ENCODE data around the gene SMAD9.

Gene SMAD9

GRCh38 chr13:36919833-36920615 is at the start of gene SMAD9:
SMAD9 (minus strand) TSS chr13:36920238; CDS start chr13:36879689, 40,549 bp downstream.
- Histone ChIP-seq H3K9ac (ENCODE audit: low read length) (no peak within 1 kb of the TSS), H2AFZ (ENCODE audit: low read depth, low read length) (no peak within 1 kb of the TSS), H3K27ac (ENCODE audit: low read length) (no peak within 1 kb of the TSS), H3K4me1 (ENCODE audit: low read length) (no peaks in the 10 kb centered on the region), H3K79me2 (ENCODE audit: low read length) (no peaks in the 10 kb centered on the region), H3K9me3 (ENCODE audit: insufficient read depth, low read length) (no peaks in the 10 kb centered on the region), H3K36me3 (replicated peaks; ENCODE audit: low read depth, low read length) (no peaks in the 10 kb centered on the region), H4K20me1 (ENCODE audit: insufficient read depth, low read length) (no peaks in the 10 kb centered on the region), H3K27me3 (ENCODE audit: low read depth, low read length) (0 out of 2 replicates have a peak, but pooled peaks cover 3% of the 10 kb centered on the region), H3K4me2 (ENCODE audit: low read length) (no peak within 1 kb of the TSS), H3K4me3 (ENCODE audit: low read length) (peak within 1 kb of the TSS; percentile 33; the same call in 1 of the 2 replicates)
- no peak for TF ChIP-seq EZH2phosphoT487 (IDR thresholded peaks at IDR 0.05; ENCODE audit: low read depth)
- no peak for TF ChIP-seq CTCF (IDR thresholded peaks at IDR 0.05; ENCODE audit: low read depth, low read length)

- no peak overlapping the region for H3K27ac ChIP-seq (ENCODE audit: low read length)
- no peaks in the 10 kb centered on the region for H4K20me1 ChIP-seq (ENCODE audit: insufficient read depth, low read length)
- H3K79me2 ChIP-seq (ENCODE audit: low read length) = no peaks in the 10 kb centered on the region
- H3K4me3 ChIP-seq (ENCODE audit: low read length) = no peak overlapping the region
- no peak overlapping the region for H3K9ac ChIP-seq (ENCODE audit: low read length)
- H3K27me3 ChIP-seq (ENCODE audit: low read depth, low read length) = no peaks in the 10 kb centered on the region
- no peak overlapping the region for H2AFZ ChIP-seq (ENCODE audit: low read depth, low read length)
- H3K4me1 ChIP-seq (ENCODE audit: low read length) = no peaks in the 10 kb centered on the region
- peaks cover 54% of the 10 kb centered on the region for H3K36me3 ChIP-seq (replicated peaks; ENCODE audit: low read depth, low read length)
- no peaks in the 10 kb centered on the region for H3K9me3 ChIP-seq (ENCODE audit: insufficient read depth, low read length)
- H3K4me2 ChIP-seq (ENCODE audit: low read length) = no peak overlapping the region
- TF ChIP-seq EZH2phosphoT487 (IDR thresholded peaks at IDR 0.05; ENCODE audit: low read depth) = no peak
- no peak for TF ChIP-seq CTCF (IDR thresholded peaks at IDR 0.05; ENCODE audit: low read depth, low read length)
These were observed 46.4 kb upstream of the SMAD9 start for GRCh38 chr13:36966404-36966803.

- Histone ChIP-seq H3K4me1 (ENCODE audit: low read length) (no peaks in the 10 kb centered on the region), H3K27ac (ENCODE audit: low read length) (no peak overlapping the region), H3K4me2 (ENCODE audit: low read length) (no peak overlapping the region), H3K27me3 (ENCODE audit: low read depth, low read length) (no peaks in the 10 kb centered on the region), H2AFZ (ENCODE audit: low read depth, low read length) (no peak overlapping the region), H3K4me3 (ENCODE audit: low read length) (no peak overlapping the region), H3K36me3 (replicated peaks; ENCODE audit: low read depth, low read length) (peaks cover 51% of the 10 kb centered on the region), H3K79me2 (ENCODE audit: low read length) (no peaks in the 10 kb centered on the region), H3K9ac (ENCODE audit: low read length) (no peak overlapping the region), H4K20me1 (ENCODE audit: insufficient read depth, low read length) (no peaks in the 10 kb centered on the region), H3K9me3 (ENCODE audit: insufficient read depth, low read length) (no peaks in the 10 kb centered on the region)
- no peak for TF ChIP-seq CTCF (IDR thresholded peaks at IDR 0.05; ENCODE audit: low read depth, low read length)
- no peak for TF ChIP-seq EZH2phosphoT487 (IDR thresholded peaks at IDR 0.05; ENCODE audit: low read depth)
These were observed 45.7 kb upstream of the SMAD9 start for GRCh38 chr13:36965767-36966166.

GRCh38 chr13:36959456-36960116 is 39.5 kb upstream of the SMAD9 start:
- Histone ChIP-seq H3K4me1 (ENCODE audit: low read length) (no peaks in the 10 kb centered on the region), H3K79me2 (ENCODE audit: low read length) (no peaks in the 10 kb centered on the region), H3K9me3 (ENCODE audit: insufficient read depth, low read length) (no peaks in the 10 kb centered on the region), H3K36me3 (replicated peaks; ENCODE audit: low read depth, low read length) (peaks cover 56% of the 10 kb centered on the region), H4K20me1 (ENCODE audit: insufficient read depth, low read length) (no peaks in the 10 kb centered on the region), H3K27me3 (ENCODE audit: low read depth, low read length) (no peaks in the 10 kb centered on the region), H3K4me2 (ENCODE audit: low read length) (no peak overlapping the region), H2AFZ (ENCODE audit: low read depth, low read length) (no peak overlapping the region), H3K27ac (ENCODE audit: low read length) (no peak overlapping the region), H3K4me3 (ENCODE audit: low read length) (no peak overlapping the region), H3K9ac (ENCODE audit: low read length) (no peak overlapping the region)
- TF ChIP-seq CTCF (IDR thresholded peaks at IDR 0.05; ENCODE audit: low read depth, low read length) = no peak
- TF ChIP-seq EZH2phosphoT487 (IDR thresholded peaks at IDR 0.05; ENCODE audit: low read depth) = no peak

All from OCI-LY3 (cell line).